ENCODE data around the gene ATP9B.
"Not testable (repeated sequence)": the region's sequence is repeated elsewhere in the genome, so short reads cannot be mapped to it uniquely, and the experiment has no call there.

ATP9B gene

GRCh38 chr18:79246309-79247108 lies 177.3 kb downstream of the ATP9B start:
- DNase-seq = peak; percentile 67

GRCh38 chr18:79248495-79249060 lies 179.4 kb downstream of the ATP9B start:
- DNase-seq = no peak

- DNase-seq = no peak
These were observed 181.2 kb downstream of the ATP9B start for GRCh38 chr18:79250301-79250981.

DNA sequence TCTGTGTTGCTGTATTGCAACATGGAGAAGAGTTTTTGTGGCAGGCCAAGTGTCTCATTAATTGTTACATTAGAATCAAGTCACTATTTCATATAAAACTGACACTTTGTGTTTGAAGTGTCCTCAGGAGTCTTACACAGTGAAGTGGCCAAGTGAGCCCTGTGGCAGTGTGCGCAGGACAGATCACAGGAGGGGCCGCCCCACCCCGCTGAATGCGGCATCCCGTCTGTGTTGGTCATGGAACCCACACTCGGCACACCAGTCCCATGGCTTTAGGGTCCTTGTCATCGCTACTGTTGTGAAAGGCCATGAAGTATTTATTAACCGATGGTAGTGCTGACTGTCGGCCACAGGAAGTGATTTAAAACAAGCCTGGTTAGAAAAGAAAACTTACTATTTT lies 181.8 kb downstream of the ATP9B start:
- no peak for DNase-seq

GRCh38 chr18:79252904-79253633 lies 183.9 kb downstream of the ATP9B start:
- DNase-seq = no peak

GRCh38 chr18:79257480-79257879 lies 188.3 kb downstream of the ATP9B start:
- DNase-seq = no peak

DNA sequence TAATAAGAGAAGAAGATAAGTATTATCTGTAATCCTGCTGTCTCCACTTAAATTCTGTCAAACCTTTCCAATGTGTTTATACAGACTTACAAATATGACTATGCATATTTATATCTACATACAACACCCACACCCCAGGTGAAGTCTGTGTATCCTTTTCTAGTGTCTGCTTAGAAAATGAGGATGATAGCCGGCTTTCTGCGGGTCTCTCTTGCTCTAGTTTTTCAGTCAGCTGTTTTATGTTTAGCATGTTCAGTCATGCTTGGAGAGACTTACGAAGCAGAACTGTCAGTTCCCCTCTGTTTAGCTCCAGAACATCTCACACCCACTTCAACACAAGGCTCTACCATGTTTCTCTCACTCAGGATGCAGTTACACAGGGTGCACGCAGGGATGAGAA lies 189.3 kb downstream of the ATP9B start:
- no peak for DNase-seq

DNA sequence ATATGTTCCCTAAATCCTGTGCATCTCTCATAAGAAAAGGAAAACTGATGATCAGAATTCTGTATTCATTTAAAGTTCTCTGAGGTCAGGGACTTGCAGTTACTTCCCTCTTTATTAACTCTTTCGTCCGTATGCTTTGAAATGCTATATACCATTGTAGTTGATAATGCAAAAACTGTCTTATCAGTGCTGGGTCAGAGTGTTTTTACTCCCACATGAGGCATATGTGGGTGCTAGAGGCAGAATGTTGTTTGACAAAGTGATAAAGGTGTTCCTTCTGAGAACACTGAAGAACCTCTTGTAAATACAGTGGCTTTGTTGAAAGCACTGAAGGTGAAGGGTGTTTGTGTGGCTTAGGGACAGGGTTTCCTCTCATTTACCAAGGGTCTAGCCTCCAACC lies 190.0 kb downstream of the ATP9B start:
- DNase-seq = no peak

DNA sequence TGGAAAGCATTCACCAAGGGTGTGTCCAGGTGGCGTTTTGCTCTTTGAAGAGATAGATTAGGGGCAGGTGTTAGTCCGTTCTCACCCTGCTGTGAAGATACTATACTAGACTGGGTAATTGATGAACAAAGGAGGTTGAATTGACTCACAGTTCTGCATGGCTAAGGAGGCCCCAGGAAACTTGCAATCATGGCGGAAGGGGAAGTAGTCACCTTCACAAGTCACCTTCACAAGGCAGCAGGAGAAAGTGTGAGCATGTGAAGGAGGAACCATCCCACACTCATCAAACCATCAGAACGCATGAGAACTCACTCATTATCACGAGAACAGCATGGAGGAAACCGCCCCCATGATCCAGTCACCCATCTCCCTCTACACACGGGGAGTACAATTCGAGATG lies 190.8 kb downstream of the ATP9B start:
- DNase-seq = no peak

GRCh38 chr18:79260510-79260909 lies 191.3 kb downstream of the ATP9B start:
- DNase-seq = no peak

- not testable (repeated sequence) for DNase-seq
These were observed 195.9 kb downstream of the ATP9B start for GRCh38 chr18:79265068-79265467.

DNA sequence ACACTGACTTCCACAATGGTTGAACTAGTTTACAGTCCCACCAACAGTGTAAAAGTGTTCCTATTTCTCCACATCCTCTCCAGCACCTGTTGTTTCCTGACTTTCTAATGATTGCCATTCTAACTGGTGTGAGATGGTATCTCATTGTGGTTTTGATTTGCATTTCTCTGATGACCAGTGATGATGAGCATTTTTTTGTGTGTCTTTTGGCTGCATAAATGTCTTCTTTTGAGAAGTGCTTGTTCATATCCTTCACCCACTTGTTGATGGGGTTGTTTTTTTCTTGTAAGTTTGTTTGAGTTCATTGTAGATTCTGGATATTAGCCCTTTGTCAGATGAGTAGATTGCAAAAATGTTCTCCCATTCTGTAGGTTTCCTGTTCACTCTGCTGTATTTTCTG lies 202.6 kb downstream of the ATP9B start:
- DNase-seq = not testable (repeated sequence)

DNA sequence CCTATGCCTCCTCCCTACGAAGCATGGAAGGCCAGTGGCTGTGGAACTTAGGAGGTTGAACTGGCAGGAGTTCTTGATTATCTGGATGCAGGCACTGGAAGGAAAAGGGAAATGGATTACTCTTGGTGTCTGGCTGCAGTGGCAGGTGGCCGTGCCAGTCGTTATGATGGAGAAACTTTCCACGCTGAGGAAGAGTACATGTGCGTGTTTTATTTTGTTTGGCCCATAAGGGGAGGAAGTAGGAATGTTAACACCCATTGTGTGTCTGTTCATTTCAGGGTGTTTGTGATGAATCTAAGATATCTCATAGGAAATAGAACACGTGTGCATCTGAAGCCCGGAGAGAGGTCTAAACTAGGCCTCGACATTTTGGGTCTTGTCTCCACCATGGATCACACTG lies 203.7 kb downstream of the ATP9B start:
- DNase-seq = no peak

DNA sequence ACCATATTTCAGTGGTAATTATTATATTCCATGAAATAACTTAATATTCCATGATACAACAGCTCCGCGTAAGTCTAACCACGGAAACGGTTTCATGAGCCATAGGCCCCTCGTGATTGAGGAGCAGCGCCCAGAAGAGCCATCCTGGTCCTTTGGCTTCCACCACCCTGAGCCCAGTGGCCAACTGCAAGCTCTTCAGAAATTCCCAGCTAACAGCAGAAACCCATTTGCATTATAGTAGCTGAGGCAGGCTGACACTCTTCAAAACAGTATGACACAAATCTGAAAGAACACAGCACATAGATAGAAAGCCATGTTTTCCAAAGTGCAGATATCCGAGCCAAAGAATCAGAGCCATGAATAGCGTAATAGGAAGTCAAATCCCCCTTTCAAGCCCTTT lies 205.6 kb downstream of the ATP9B start:
- DNase-seq = no peak

- DNase-seq = no peak
These were observed 206.3 kb downstream of the ATP9B start for GRCh38 chr18:79275461-79275860.

GRCh38 chr18:79275992-79276391 lies 206.8 kb downstream of the ATP9B start:
- DNase-seq = no peak

DNA sequence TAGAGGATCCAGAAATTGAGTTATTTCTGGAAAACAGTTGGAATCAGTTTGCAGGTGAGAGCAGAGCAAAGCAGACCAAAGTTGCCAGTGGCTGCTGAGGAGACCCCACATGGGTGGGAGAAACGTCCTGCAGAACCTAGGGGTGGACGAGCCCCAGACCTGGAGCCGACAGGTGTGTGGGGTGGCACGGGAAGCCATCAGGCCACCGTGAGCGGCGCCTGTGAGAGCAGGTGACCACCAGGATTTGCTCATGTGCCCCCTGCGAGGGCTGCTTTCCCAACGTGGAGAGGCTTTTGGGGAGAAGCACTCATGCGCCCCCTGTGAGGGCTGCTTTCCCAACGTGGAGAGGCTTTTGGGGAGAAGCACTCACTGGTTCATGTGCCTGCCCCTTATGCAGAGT lies 209.7 kb downstream of the ATP9B start:
- DNase-seq = no peak

- no peak for DNase-seq
These were observed 214.1 kb downstream of the ATP9B start for GRCh38 chr18:79283131-79283810.

- no peak for DNase-seq
These were observed 214.7 kb downstream of the ATP9B start for GRCh38 chr18:79283929-79284328.

GRCh38 chr18:79285191-79285590 lies 216.0 kb downstream of the ATP9B start:
- not testable (repeated sequence) for DNase-seq

GRCh38 chr18:79290409-79290808 lies 221.2 kb downstream of the ATP9B start:
- not testable (repeated sequence) for DNase-seq

GRCh38 chr18:79290876-79291275 lies 221.7 kb downstream of the ATP9B start:
- no peak for DNase-seq

DNA sequence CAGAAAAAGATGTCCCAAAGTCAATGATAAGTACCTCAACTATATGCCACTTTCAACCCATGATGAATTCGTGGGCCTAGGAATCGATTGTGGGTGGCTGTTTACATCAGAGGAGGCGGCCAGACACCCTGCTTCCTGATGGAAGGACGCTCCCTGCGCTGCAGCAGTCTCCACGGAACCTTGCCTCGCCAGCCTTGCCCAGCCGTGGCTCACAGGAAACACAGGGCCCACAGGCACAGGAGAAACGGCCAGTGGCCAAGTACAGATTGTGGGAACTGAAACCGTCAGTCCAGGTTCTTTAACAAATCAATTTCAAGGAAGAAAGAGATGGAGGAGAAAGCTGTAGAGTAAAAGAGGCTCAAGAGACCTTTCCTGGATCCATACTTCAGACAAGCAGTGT lies 225.0 kb downstream of the ATP9B start:
- DNase-seq = no peak

Data from stimulated activated CD4-positive, alpha-beta T cell treated with anti-CD3 and anti-CD28 coated beads, Interleukin-4, amount 100 ng/mL, for 1 hour (primary cell).